ENCODE data around the gene STYX. TPM values are rescaled to one million over a fixed set of nuclear protein-coding genes. Genes with fewer than 3 reads are reported as not detected.
A peak's percentile ranks its signal among the peaks of the same experiment; 100 is the strongest.

Gene STYX
- polyA plus RNA-seq, 1 donor from 2014 or later = 15.1 TPM

- Histone ChIP-seq H3K4me3 (ENCODE audit: low read length) (no peak overlapping the region), H3K9me3 (ENCODE audit: low read length) (no peaks in the 10 kb centered on the region), H3K79me2 (replicated peaks; ENCODE audit: insufficient read depth, low read length) (peaks cover 39% of the 10 kb centered on the region), H3K9me2 (ENCODE audit: insufficient read depth, low read length) (no peaks in the 10 kb centered on the region), H4K20me1 (ENCODE audit: insufficient read depth) (no peaks in the 10 kb centered on the region), H3K27me3 (ENCODE audit: insufficient read depth, low read depth, low read length) (no peaks in the 10 kb centered on the region), H3F3A (ENCODE audit: insufficient read depth, low read length, poor library complexity, severe bottlenecking) (no peaks in the 10 kb centered on the region), H3K9ac (ENCODE audit: low read length) (no peak overlapping the region), H3K4me2 (ENCODE audit: low read length) (no peak overlapping the region), H3K36me3 (ENCODE audit: insufficient read depth, low read length) (no peaks in the 10 kb centered on the region), H2AFZ (ENCODE audit: low read depth, low read length) (no peak overlapping the region), H3K27ac (ENCODE audit: low read length) (no peak overlapping the region)
- no peak for TF ChIP-seq EP300 (conservative IDR thresholded peaks at IDR 0.05; ENCODE audit: poor library complexity, severe bottlenecking)
Observed at GRCh38 chr14:52686176-52686575, 43.8 kb upstream of the STYX start.

- H3K9me3 ChIP-seq (ENCODE audit: low read length) = no peaks in the 10 kb centered on the region
- no peaks in the 10 kb centered on the region for H3K27me3 ChIP-seq (ENCODE audit: insufficient read depth, low read depth, low read length)
- no peak overlapping the region for H3K27ac ChIP-seq (ENCODE audit: low read length)
- H3K36me3 ChIP-seq (ENCODE audit: insufficient read depth, low read length) = no peaks in the 10 kb centered on the region
- peaks cover 2% of the 10 kb centered on the region for H4K20me1 ChIP-seq (ENCODE audit: insufficient read depth)
- no peak for TF ChIP-seq CTCF (IDR thresholded peaks at IDR 0.05; ENCODE audit: poor library complexity, severe bottlenecking)
- TF ChIP-seq REST (IDR thresholded peaks at IDR 0.05; ENCODE audit: borderline replicate concordance) = no peak
- H3K9ac ChIP-seq (ENCODE audit: low read length) = no peak overlapping the region
- H3K4me2 ChIP-seq (ENCODE audit: low read length) = no peak overlapping the region
- H3K4me3 ChIP-seq (ENCODE audit: low read length) = no peak overlapping the region
- no peak overlapping the region for H2AFZ ChIP-seq (ENCODE audit: low read depth, low read length)
- no peaks in the 10 kb centered on the region for H3K9me2 ChIP-seq (ENCODE audit: insufficient read depth, low read length)
- H3K79me2 ChIP-seq (replicated peaks; ENCODE audit: insufficient read depth, low read length) = peaks cover 60% of the 10 kb centered on the region
- H3F3A ChIP-seq (ENCODE audit: insufficient read depth, low read length, poor library complexity, severe bottlenecking) = peaks cover 5% of the 10 kb centered on the region
Observed at GRCh38 chr14:52690983-52691760, 38.8 kb upstream of the STYX start.

GRCh38 chr14:52692248-52692962, 37.6 kb upstream of the STYX start:
- H3K9ac ChIP-seq (ENCODE audit: low read length) = no peak overlapping the region
- H3K9me3 ChIP-seq (ENCODE audit: low read length) = no peaks in the 10 kb centered on the region
- no peak overlapping the region for H3K27ac ChIP-seq (ENCODE audit: low read length)
- no peak for TF ChIP-seq POLR2AphosphoS5 (IDR thresholded peaks at IDR 0.05)
- no peak for TF ChIP-seq RAD21 (conservative IDR thresholded peaks at IDR 0.05)
- TF ChIP-seq CTCF (IDR thresholded peaks at IDR 0.05; ENCODE audit: poor library complexity, severe bottlenecking) = no peak
- TF ChIP-seq EZH2 (IDR thresholded peaks at IDR 0.05; ENCODE audit: borderline replicate concordance, insufficient read depth, low read length, poor library complexity, severe bottlenecking) = no peak
- no peak for TF ChIP-seq TAF1 (IDR thresholded peaks at IDR 0.05; ENCODE audit: low read depth)
- no peak for TF ChIP-seq SMC3 (conservative IDR thresholded peaks at IDR 0.05; ENCODE audit: poor library complexity)
- no peak for TF ChIP-seq MXI1 (conservative IDR thresholded peaks at IDR 0.05; ENCODE audit: poor library complexity, severe bottlenecking)
- TF ChIP-seq EP300 (conservative IDR thresholded peaks at IDR 0.05; ENCODE audit: poor library complexity, severe bottlenecking) = no peak
- TF ChIP-seq REST (IDR thresholded peaks at IDR 0.05; ENCODE audit: borderline replicate concordance) = no peak
- H4K20me1 ChIP-seq (ENCODE audit: insufficient read depth) = peaks cover 2% of the 10 kb centered on the region
- H2AFZ ChIP-seq (ENCODE audit: low read depth, low read length) = no peak overlapping the region
- no peak overlapping the region for H3K4me2 ChIP-seq (ENCODE audit: low read length)
- no peaks in the 10 kb centered on the region for H3K9me2 ChIP-seq (ENCODE audit: insufficient read depth, low read length)
- H3K79me2 ChIP-seq (replicated peaks; ENCODE audit: insufficient read depth, low read length) = peaks cover 59% of the 10 kb centered on the region
- no peaks in the 10 kb centered on the region for H3K36me3 ChIP-seq (ENCODE audit: insufficient read depth, low read length)
- H3K4me3 ChIP-seq (ENCODE audit: low read length) = peak overlapping the region; percentile 23
- H3K27me3 ChIP-seq (ENCODE audit: insufficient read depth, low read depth, low read length) = no peaks in the 10 kb centered on the region
- peaks cover 5% of the 10 kb centered on the region for H3F3A ChIP-seq (ENCODE audit: insufficient read depth, low read length, poor library complexity, severe bottlenecking)

All from neural cell (in vitro differentiated cells).